Measurements from ENCODE around the gene PHACTR1. TPM values are rescaled to one million over a fixed set of nuclear protein-coding genes. Genes with fewer than 3 reads are reported as not detected.

PHACTR1 gene
- total and polyA plus RNA-seq, 9 of the 15 experiments (the other 6 are each of a cell fraction or from before 2014, with no cell fraction given) = 11.5 to 32.6 (median 22.0) TPM

- TF ChIP-seq, protein P1, sequence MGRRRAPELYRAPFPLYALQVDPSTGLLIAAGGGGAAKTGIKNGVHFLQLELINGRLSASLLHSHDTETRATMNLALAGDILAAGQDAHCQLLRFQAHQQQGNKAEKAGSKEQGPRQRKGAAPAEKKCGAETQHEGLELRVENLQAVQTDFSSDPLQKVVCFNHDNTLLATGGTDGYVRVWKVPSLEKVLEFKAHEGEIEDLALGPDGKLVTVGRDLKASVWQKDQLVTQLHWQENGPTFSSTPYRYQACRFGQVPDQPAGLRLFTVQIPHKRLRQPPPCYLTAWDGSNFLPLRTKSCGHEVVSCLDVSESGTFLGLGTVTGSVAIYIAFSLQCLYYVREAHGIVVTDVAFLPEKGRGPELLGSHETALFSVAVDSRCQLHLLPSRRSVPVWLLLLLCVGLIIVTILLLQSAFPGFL (CRISPR knock-in tag; IDR thresholded peaks at IDR 0.05) = no peak
- TF ChIP-seq, protein P2, sequence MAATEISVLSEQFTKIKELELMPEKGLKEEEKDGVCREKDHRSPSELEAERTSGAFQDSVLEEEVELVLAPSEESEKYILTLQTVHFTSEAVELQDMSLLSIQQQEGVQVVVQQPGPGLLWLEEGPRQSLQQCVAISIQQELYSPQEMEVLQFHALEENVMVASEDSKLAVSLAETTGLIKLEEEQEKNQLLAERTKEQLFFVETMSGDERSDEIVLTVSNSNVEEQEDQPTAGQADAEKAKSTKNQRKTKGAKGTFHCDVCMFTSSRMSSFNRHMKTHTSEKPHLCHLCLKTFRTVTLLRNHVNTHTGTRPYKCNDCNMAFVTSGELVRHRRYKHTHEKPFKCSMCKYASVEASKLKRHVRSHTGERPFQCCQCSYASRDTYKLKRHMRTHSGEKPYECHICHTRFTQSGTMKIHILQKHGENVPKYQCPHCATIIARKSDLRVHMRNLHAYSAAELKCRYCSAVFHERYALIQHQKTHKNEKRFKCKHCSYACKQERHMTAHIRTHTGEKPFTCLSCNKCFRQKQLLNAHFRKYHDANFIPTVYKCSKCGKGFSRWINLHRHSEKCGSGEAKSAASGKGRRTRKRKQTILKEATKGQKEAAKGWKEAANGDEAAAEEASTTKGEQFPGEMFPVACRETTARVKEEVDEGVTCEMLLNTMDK (IDR thresholded peaks at IDR 0.05; ENCODE audit: borderline replicate concordance, insufficient read depth, low read depth, low read length, poor library complexity, severe bottlenecking) = no peak
- TF ChIP-seq HNRNPLL (IDR thresholded peaks at IDR 0.05; ENCODE audit: low read depth, low read length, poor library complexity, severe bottlenecking) (no peak), PTBP1 (IDR thresholded peaks at IDR 0.05; ENCODE audit: low read depth, low read length) (no peak), BRCA1 (IDR thresholded peaks at IDR 0.05) (no peak), BRCA1 (CRISPR knock-in tag; IDR thresholded peaks at IDR 0.05) (no peak), RBM17 (IDR thresholded peaks at IDR 0.05; ENCODE audit: borderline replicate concordance, low read depth, low read length) (no peak), SIN3A (IDR thresholded peaks at IDR 0.05; ENCODE audit: borderline replicate concordance in 2 of 2, control insufficient read depth in 1 of 2, low read depth in 2 of 2, low read length in 2 of 2) (no peak), HNRNPH1 (optimal IDR thresholded peaks at IDR 0.05; ENCODE audit: low read depth, low read length) (no peak), HLTF (IDR thresholded peaks at IDR 0.05) (no peak), RBM25 (IDR thresholded peaks at IDR 0.05; ENCODE audit: low read depth, low read length, severe bottlenecking) (no peak), PHF21A (IDR thresholded peaks at IDR 0.05; ENCODE audit: borderline replicate concordance, low read depth) (no peak)
- TF ChIP-seq, protein P3, sequence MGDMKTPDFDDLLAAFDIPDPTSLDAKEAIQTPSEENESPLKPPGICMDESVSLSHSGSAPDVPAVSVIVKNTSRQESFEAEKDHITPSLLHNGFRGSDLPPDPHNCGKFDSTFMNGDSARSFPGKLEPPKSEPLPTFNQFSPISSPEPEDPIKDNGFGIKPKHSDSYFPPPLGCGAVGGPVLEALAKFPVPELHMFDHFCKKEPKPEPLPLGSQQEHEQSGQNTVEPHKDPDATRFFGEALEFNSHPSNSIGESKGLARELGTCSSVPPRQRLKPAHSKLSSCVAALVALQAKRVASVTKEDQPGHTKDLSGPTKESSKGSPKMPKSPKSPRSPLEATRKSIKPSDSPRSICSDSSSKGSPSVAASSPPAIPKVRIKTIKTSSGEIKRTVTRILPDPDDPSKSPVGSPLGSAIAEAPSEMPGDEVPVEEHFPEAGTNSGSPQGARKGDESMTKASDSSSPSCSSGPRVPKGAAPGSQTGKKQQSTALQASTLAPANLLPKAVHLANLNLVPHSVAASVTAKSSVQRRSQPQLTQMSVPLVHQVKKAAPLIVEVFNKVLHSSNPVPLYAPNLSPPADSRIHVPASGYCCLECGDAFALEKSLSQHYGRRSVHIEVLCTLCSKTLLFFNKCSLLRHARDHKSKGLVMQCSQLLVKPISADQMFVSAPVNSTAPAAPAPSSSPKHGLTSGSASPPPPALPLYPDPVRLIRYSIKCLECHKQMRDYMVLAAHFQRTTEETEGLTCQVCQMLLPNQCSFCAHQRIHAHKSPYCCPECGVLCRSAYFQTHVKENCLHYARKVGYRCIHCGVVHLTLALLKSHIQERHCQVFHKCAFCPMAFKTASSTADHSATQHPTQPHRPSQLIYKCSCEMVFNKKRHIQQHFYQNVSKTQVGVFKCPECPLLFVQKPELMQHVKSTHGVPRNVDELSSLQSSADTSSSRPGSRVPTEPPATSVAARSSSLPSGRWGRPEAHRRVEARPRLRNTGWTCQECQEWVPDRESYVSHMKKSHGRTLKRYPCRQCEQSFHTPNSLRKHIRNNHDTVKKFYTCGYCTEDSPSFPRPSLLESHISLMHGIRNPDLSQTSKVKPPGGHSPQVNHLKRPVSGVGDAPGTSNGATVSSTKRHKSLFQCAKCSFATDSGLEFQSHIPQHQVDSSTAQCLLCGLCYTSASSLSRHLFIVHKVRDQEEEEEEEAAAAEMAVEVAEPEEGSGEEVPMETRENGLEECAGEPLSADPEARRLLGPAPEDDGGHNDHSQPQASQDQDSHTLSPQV (IDR thresholded peaks at IDR 0.05) = no peak
Measured at GRCh38 chr6:13305288-13305687, 588.7 kb downstream of the PHACTR1 start (continued).
